Muscle of leg (tissue), 11 donors: ENCODE measurements around the gene TCERG1L. TPM values are rescaled to one million over a fixed set of nuclear protein-coding genes. Genes with fewer than 3 reads are reported as not detected.
"Not testable (repeated sequence)": the region's sequence is repeated elsewhere in the genome, so short reads cannot be mapped to it uniquely, and the experiment has no call there.

ENCODE experiments used
- DNase-seq: peaks from one replicate; pipeline ENCODE4 v3.0.0; 2013
- H3K27ac ChIP-seq: one replicate; pipeline ENCODE4 v1.5.1; 2013; ENCODE audit warnings: mild to moderate bottlenecking, low read length, control low read depth
- H3K27me3 ChIP-seq: one replicate; pipeline ENCODE4 v1.6.1; 2013; ENCODE audit warnings: low read length; ENCODE audit not compliant: control insufficient read depth, insufficient read depth
- H3K36me3 ChIP-seq: one replicate; pipeline ENCODE4 v1.6.1; 2013; ENCODE audit warnings: low read length; ENCODE audit not compliant: control insufficient read depth, insufficient read depth
- H3K4me1 ChIP-seq: one replicate; pipeline ENCODE4 v1.6.1; 2013; ENCODE audit warnings: low read length; ENCODE audit not compliant: control insufficient read depth, insufficient read depth
- H3K4me3 ChIP-seq: one replicate; pipeline ENCODE4 v1.5.1; 2013; ENCODE audit warnings: low read length, control low read depth
- H3K9me3 ChIP-seq: replicated peaks from 2 replicates; pipeline ENCODE4 v1.6.1; 2013; ENCODE audit warnings: low read depth, low read length; ENCODE audit not compliant: control insufficient read depth
- WGBS: methylation state at CpG from one replicate; pipeline ENCODE4 v1.1.5; 2013; ENCODE audit warnings: missing lambda C conversion rate; ENCODE audit not compliant: insufficient coverage; 5-methylcytosine and 5-hydroxymethylcytosine counted together
- polyA plus RNA-seq, 8 donors: library from polyadenylated mRNA; unstranded; fragments of 120-200 nt; gene quantifications; one replicate each; pipeline versions ENCODE4 v1.2.1 to v1.2.3, GENCODE V29; 2013; ENCODE audit warnings: inconsistent platforms in 1 of 8, low replicate concordance in 1 of 8; ENCODE audit not compliant: insufficient read length in 8 of 8, insufficient read depth in 1 of 8
- total RNA-seq: library from RNA; stranded (reverse); fragments of 120-200 nt; gene quantifications from one replicate; pipeline ENCODE4 v1.2.4, GENCODE V29; 2013

The TCERG1L gene
- total and polyA plus RNA-seq, 9 donors, result 0.04 to 1.1 (median 0.15) TPM

GRCh38 chr10:131083915-131084790, 227.4 kb downstream of the TCERG1L start:
- no peaks in the 10 kb centered on the region for H3K36me3 ChIP-seq
- no peak overlapping the region for H3K27ac ChIP-seq
- WGBS, result 68% methylated on average over 27 of the region's 32 CpGs
- H3K27me3 ChIP-seq, result peaks cover 3% of the 10 kb centered on the region
- H3K4me3 ChIP-seq, result no peak overlapping the region
- H3K9me3 ChIP-seq, result no peaks in the 10 kb centered on the region
- no peaks in the 10 kb centered on the region for H3K4me1 ChIP-seq
- no peak for DNase-seq

GRCh38 chr10:131082991-131083481, 228.5 kb downstream of the TCERG1L start:
- 51% methylated on average over 8 of the region's 16 CpGs for WGBS
- no peak for DNase-seq
- Histone ChIP-seq H3K36me3 (no peaks in the 10 kb centered on the region), H3K27me3 (peaks cover 3% of the 10 kb centered on the region), H3K27ac (no peak overlapping the region), H3K4me3 (no peak overlapping the region), H3K4me1 (no peaks in the 10 kb centered on the region), H3K9me3 (no peaks in the 10 kb centered on the region)

GRCh38 chr10:131082201-131082850, 229.2 kb downstream of the TCERG1L start:
- Histone ChIP-seq H3K4me1 (no peaks in the 10 kb centered on the region), H3K9me3 (no peaks in the 10 kb centered on the region), H3K27me3 (peaks cover 3% of the 10 kb centered on the region), H3K4me3 (no peak overlapping the region), H3K36me3 (no peaks in the 10 kb centered on the region), H3K27ac (no peak overlapping the region)
- DNase-seq, result no peak
- 88% methylated on average over 7 of the region's 13 CpGs for whole genome bisulfite sequencing

DNA sequence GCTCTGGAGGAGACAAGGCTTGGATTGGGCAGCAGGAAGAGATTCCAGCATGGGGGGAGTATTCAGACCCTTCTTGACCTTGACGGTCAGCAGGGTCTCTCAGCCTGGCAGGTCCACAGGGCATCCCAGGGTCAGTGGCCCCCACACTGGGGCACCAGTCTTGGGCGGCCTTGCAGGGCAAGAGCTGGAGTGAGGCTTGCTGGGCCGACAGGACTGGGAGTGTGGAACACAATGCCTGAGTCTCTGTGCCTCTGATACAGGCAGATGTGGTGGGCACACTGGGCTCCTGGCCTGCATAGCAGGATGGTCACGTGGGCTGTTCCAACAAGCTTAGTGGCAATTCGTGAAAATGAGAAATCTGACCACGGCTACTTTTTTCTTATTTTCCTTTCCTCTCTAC, 229.7 kb downstream of the TCERG1L start:
- Histone ChIP-seq H3K27ac (no peak overlapping the region), H3K4me3 (no peak overlapping the region), H3K9me3 (no peaks in the 10 kb centered on the region), H3K36me3 (no peaks in the 10 kb centered on the region), H3K4me1 (no peaks in the 10 kb centered on the region), H3K27me3 (peaks cover 3% of the 10 kb centered on the region)
- WGBS, result 73% methylated on average over 5 of the region's 6 CpGs
- DNase-seq, result no peak

- H3K4me1 ChIP-seq, result no peaks in the 10 kb centered on the region
- no peak overlapping the region for H3K4me3 ChIP-seq
- H3K9me3 ChIP-seq, result no peaks in the 10 kb centered on the region
- H3K27ac ChIP-seq, result no peak overlapping the region
- DNase-seq, result peak; percentile 17
- 31% methylated on average over 4 of the region's 6 CpGs for WGBS
- H3K36me3 ChIP-seq, result no peaks in the 10 kb centered on the region
- H3K27me3 ChIP-seq, result peaks cover 2% of the 10 kb centered on the region
Observed at GRCh38 chr10:131081376-131081775, 230.1 kb downstream of the TCERG1L start.

- H3K36me3 ChIP-seq, result no peaks in the 10 kb centered on the region
- H3K4me3 ChIP-seq, result no peak overlapping the region
- WGBS, result 84% methylated on average over 3 of the region's 6 CpGs
- no peaks in the 10 kb centered on the region for H3K4me1 ChIP-seq
- H3K9me3 ChIP-seq, result no peaks in the 10 kb centered on the region
- H3K27ac ChIP-seq, result no peak overlapping the region
- no peak for DNase-seq
- no peaks in the 10 kb centered on the region for H3K27me3 ChIP-seq
Observed at GRCh38 chr10:131080571-131080970, 230.9 kb downstream of the TCERG1L start.

DNA sequence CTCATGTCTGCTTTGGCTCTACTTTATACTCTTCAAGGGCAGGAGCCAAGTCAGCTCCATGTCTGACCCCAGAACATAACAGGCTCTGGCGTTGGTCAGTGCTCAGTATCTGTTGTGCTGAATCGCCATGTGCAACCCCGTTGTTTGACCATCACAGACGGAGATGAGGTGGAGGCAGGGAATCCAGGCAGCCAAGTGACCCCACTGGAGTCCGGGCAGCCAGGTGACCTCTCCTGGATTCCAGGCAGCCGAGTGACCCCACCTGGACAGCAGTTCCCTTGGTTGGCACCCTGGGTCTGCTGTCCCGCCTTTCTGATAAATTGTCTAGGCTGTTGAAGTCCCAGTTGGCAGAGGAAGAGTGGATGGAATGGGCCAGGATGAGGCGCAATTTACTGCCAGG, 232.2 kb downstream of the TCERG1L start:
- no peaks in the 10 kb centered on the region for H3K9me3 ChIP-seq
- H3K27ac ChIP-seq, result no peak overlapping the region
- 91% methylated on average over 7 of the region's 8 CpGs for WGBS
- no peak overlapping the region for H3K4me3 ChIP-seq
- no peaks in the 10 kb centered on the region for H3K27me3 ChIP-seq
- H3K4me1 ChIP-seq, result no peaks in the 10 kb centered on the region
- no peak for DNase-seq
- no peaks in the 10 kb centered on the region for H3K36me3 ChIP-seq

- DNase-seq, H3K4me1 ChIP-seq, H3K36me3 ChIP-seq, H3K9me3 ChIP-seq, H3K27me3 ChIP-seq, H3K27ac ChIP-seq, H3K4me3 ChIP-seq: not testable (repeated sequence)
- WGBS, result 81% methylated on average over 19 of the region's 19 CpGs
Observed at GRCh38 chr10:131078882-131079280, 232.6 kb downstream of the TCERG1L start.

- Histone ChIP-seq H3K4me1 (peaks cover 4% of the 10 kb centered on the region), H3K27me3 (no peaks in the 10 kb centered on the region), H3K36me3 (no peaks in the 10 kb centered on the region), H3K9me3 (no peaks in the 10 kb centered on the region), H3K4me3 (no peak overlapping the region), H3K27ac (no peak overlapping the region)
- 81% methylated on average over 13 of the region's 18 CpGs for WGBS
- no peak for DNase-seq
Observed at GRCh38 chr10:131078131-131078881, 233.2 kb downstream of the TCERG1L start.

DNA sequence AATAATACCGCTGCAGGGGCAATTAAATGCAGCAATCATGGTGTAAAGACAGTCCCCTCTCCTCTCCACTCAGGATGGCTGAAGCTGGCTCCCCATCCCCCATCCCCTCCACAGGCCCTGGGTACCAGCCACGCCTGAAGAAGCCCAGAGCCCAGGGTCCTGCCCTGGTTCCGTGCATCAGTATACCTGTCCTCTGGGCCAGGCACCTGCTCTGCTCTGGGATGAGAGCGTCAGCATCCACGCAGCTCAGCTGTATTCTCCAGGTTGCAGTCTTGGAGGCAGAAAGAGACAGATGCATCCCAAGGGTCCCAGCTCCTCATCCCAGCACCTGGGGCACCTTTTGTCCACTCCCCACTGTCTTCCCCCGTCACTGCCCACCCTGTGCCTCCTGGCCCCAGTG, 233.8 kb downstream of the TCERG1L start:
- no peaks in the 10 kb centered on the region for H3K27me3 ChIP-seq
- peaks cover 4% of the 10 kb centered on the region for H3K4me1 ChIP-seq
- no peaks in the 10 kb centered on the region for H3K9me3 ChIP-seq
- H3K4me3 ChIP-seq, result no peak overlapping the region
- no peaks in the 10 kb centered on the region for H3K36me3 ChIP-seq
- WGBS, result 78% methylated on average over 5 of the region's 6 CpGs
- DNase-seq, result no peak
- H3K27ac ChIP-seq, result no peak overlapping the region
